SK-N-SH treated with all-trans-retinoic acid at 6 μM for 48 hours (cell line): ENCODE data around the gene TACR1.

ENCODE experiments used
- BACH2 ChIP-seq: fragments of 250-450 bp; sonication (Bioruptor Pico); IDR thresholded peaks from 2 replicates; pipeline ENCODE4 v1.9.0; 2021; ENCODE audit warnings: mild to moderate bottlenecking, borderline replicate concordance
- CREB5 ChIP-seq: fragments of 250-450 bp; sonication (Bioruptor Pico); IDR thresholded peaks from 2 replicates; pipeline ENCODE4 v1.5.1; 2020; ENCODE audit warnings: low read depth, mild to moderate bottlenecking, moderate library complexity
- CSDC2 ChIP-seq: fragments of 250-450 bp; sonication (Bioruptor Pico); IDR thresholded peaks from 2 replicates; pipeline ENCODE4 v1.5.0; 2020; ENCODE audit warnings: mild to moderate bottlenecking, moderate library complexity
- ISL1 ChIP-seq: fragments of 250-450 bp; sonication (Bioruptor Pico); IDR thresholded peaks from 2 replicates; pipeline ENCODE4 v2.1.2; 2022; ENCODE audit warnings: mild to moderate bottlenecking, moderate library complexity
- PPARA ChIP-seq: fragments of 250-450 bp; sonication (Bioruptor Pico); IDR thresholded peaks from 2 replicates; pipeline ENCODE4 v1.5.0; 2020; ENCODE audit warnings: mild to moderate bottlenecking, borderline replicate concordance
- TCF4 ChIP-seq: fragments of 250-450 bp; sonication (Bioruptor Pico); IDR thresholded peaks from 2 replicates; pipeline ENCODE4 v1.8.0; 2021; ENCODE audit warnings: mild to moderate bottlenecking, moderate library complexity, borderline replicate concordance
- TSHZ2 ChIP-seq: fragments of 250-450 bp; sonication (Bioruptor Pico); IDR thresholded peaks from 2 replicates; pipeline ENCODE4 v1.5.0; 2020; ENCODE audit warnings: mild to moderate bottlenecking, moderate library complexity
- ZFP3 ChIP-seq: fragments of 250-450 bp; sonication (Bioruptor Pico); IDR thresholded peaks from 2 replicates; pipeline ENCODE4 v1.5.0; 2020; ENCODE audit warnings: mild to moderate bottlenecking, moderate library complexity

GRCh38 chr2:75047992-75048625 lies 151.2 kb downstream of the TACR1 start:
- TF ChIP-seq CREB5 (CRISPR knock-in tag), result no peak
- TF ChIP-seq CSDC2 (CRISPR knock-in tag), result no peak
- TF ChIP-seq TSHZ2, result no peak
- TF ChIP-seq PPARA, result no peak
- TF ChIP-seq ZFP3, result no peak
- no peak for TF ChIP-seq TCF4 (CRISPR knock-in tag)
- no peak for TF ChIP-seq ISL1
- no peak for TF ChIP-seq BACH2 (CRISPR knock-in tag)
